ENCODE measurements around the gene CNN3. TPM values are rescaled to one million over a fixed set of nuclear protein-coding genes. Genes with fewer than 3 reads are reported as not detected.

CNN3 gene
- total RNA-seq, 2 experiments from 2014 or later, result not detected

GRCh38 chr1:94887603-94888171, 39.2 kb downstream of the CNN3 start:
- no peak for DNase-seq (ENCODE audit: low spot score)
- Histone ChIP-seq H4K20me1 (ENCODE audit: insufficient read depth, low read length) (no peaks in the 10 kb centered on the region), H3K4me2 (ENCODE audit: low read length) (no peak overlapping the region), H3K36me3 (ENCODE audit: insufficient read depth, low read length) (no peaks in the 10 kb centered on the region), H3K27ac (ENCODE audit: low read depth, low read length, poor library complexity, severe bottlenecking) (no peak overlapping the region), H3K79me2 (ENCODE audit: insufficient read depth, low read depth, low read length) (no peaks in the 10 kb centered on the region), H3K9me2 (ENCODE audit: insufficient read depth, low read length) (no peaks in the 10 kb centered on the region), H3K9me3 (ENCODE audit: low read length) (no peaks in the 10 kb centered on the region), H3K4me1 (ENCODE audit: insufficient read depth, low read length, poor library complexity, severe bottlenecking) (no peaks in the 10 kb centered on the region), H3K4me3 (ENCODE audit: low read depth, low read length, poor library complexity, severe bottlenecking) (no peak overlapping the region), H2AFZ (ENCODE audit: low read length) (no peak overlapping the region)
- CTCF ChIA-PET (ENCODE audit: unreplicated experiment), result no interaction called here
- TF ChIP-seq, protein P1, sequence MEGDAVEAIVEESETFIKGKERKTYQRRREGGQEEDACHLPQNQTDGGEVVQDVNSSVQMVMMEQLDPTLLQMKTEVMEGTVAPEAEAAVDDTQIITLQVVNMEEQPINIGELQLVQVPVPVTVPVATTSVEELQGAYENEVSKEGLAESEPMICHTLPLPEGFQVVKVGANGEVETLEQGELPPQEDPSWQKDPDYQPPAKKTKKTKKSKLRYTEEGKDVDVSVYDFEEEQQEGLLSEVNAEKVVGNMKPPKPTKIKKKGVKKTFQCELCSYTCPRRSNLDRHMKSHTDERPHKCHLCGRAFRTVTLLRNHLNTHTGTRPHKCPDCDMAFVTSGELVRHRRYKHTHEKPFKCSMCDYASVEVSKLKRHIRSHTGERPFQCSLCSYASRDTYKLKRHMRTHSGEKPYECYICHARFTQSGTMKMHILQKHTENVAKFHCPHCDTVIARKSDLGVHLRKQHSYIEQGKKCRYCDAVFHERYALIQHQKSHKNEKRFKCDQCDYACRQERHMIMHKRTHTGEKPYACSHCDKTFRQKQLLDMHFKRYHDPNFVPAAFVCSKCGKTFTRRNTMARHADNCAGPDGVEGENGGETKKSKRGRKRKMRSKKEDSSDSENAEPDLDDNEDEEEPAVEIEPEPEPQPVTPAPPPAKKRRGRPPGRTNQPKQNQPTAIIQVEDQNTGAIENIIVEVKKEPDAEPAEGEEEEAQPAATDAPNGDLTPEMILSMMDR (conservative IDR thresholded peaks at IDR 0.05; ENCODE audit: low read length), result no peak
- no peak for TF ChIP-seq EZH2phosphoT487 (IDR thresholded peaks at IDR 0.05; ENCODE audit: borderline replicate concordance, low read depth, low read length)
- POLR2A ChIA-PET, result no interaction called here
- no TSS peak for BruUV-seq (replicated peaks)
- intact Hi-C loops (cut with micrococcal nuclease; ENCODE audit: unreplicated experiment), result no loop called here

- no TSS peak for BruUV-seq (replicated peaks)
- Histone ChIP-seq H4K20me1 (ENCODE audit: insufficient read depth, low read length) (no peaks in the 10 kb centered on the region), H2AFZ (ENCODE audit: low read length) (no peak overlapping the region), H3K27ac (ENCODE audit: low read depth, low read length, poor library complexity, severe bottlenecking) (no peak overlapping the region), H3K9me3 (ENCODE audit: low read length) (no peaks in the 10 kb centered on the region), H3K36me3 (ENCODE audit: insufficient read depth, low read length) (no peaks in the 10 kb centered on the region), H3K4me2 (ENCODE audit: low read length) (no peak overlapping the region), H3K4me3 (ENCODE audit: low read depth, low read length, poor library complexity, severe bottlenecking) (no peak overlapping the region), H3K9me2 (ENCODE audit: insufficient read depth, low read length) (no peaks in the 10 kb centered on the region), H3K4me1 (ENCODE audit: insufficient read depth, low read length, poor library complexity, severe bottlenecking) (no peaks in the 10 kb centered on the region), H3K79me2 (ENCODE audit: insufficient read depth, low read depth, low read length) (no peaks in the 10 kb centered on the region)
- no peak for DNase-seq (ENCODE audit: low spot score)
- ChIA-PET CTCF (ENCODE audit: unreplicated experiment) (no interaction called here), POLR2A (interaction anchor here (0.9 kb wide), 1 partner anchor 9 kb away, joined by 4 read pairs; no protein-coding TSS in a partner anchor)
- intact Hi-C loops (cut with micrococcal nuclease; ENCODE audit: unreplicated experiment), result no loop called here
- TF ChIP-seq EZH2phosphoT487 (IDR thresholded peaks at IDR 0.05; ENCODE audit: borderline replicate concordance, low read depth, low read length), result no peak
Measured at GRCh38 chr1:94887106-94887505, 39.8 kb downstream of the CNN3 start.

DNA sequence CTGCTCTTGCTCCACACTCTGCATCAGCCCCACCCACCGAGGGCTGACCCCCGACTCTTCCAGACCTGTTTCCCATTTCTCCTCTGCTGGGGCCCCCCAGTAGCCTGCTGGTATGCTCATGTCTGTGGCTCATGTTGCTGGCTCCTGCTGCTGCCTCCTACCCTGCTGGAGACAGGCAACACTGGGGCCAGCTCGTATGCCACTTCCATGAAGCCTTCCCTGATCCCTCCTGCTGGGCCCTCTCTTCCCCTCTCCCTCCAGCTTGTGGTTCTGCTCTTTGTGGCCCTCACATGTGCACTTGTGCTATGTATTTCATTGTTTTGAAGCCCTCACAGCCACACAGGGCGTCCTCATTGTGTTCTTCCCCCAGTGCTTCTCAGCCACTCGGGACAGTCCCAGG, 40.5 kb downstream of the CNN3 start:
- intact Hi-C loops (cut with micrococcal nuclease; ENCODE audit: unreplicated experiment), result no loop called here
- ChIA-PET CTCF (ENCODE audit: unreplicated experiment) (no interaction called here), POLR2A (interaction anchor here (0.9 kb wide), 1 partner anchor 8 kb away, joined by 4 read pairs; no protein-coding TSS in a partner anchor)
- no peak for TF ChIP-seq EZH2phosphoT487 (IDR thresholded peaks at IDR 0.05; ENCODE audit: borderline replicate concordance, low read depth, low read length)
- TF ChIP-seq, protein P1 (conservative IDR thresholded peaks at IDR 0.05; ENCODE audit: low read length), result no peak
- H3K79me2 ChIP-seq (ENCODE audit: insufficient read depth, low read depth, low read length), result no peaks in the 10 kb centered on the region
- H3K4me3 ChIP-seq (ENCODE audit: low read depth, low read length, poor library complexity, severe bottlenecking), result no peak overlapping the region
- H3K27ac ChIP-seq (ENCODE audit: low read depth, low read length, poor library complexity, severe bottlenecking), result no peak overlapping the region
- H3K36me3 ChIP-seq (ENCODE audit: insufficient read depth, low read length), result no peaks in the 10 kb centered on the region
- no peaks in the 10 kb centered on the region for H3K9me3 ChIP-seq (ENCODE audit: low read length)
- no peak overlapping the region for H2AFZ ChIP-seq (ENCODE audit: low read length)
- no peak for DNase-seq (ENCODE audit: low spot score)
- H3K4me2 ChIP-seq (ENCODE audit: low read length), result no peak overlapping the region
- no TSS peak for BruUV-seq (replicated peaks)
- H4K20me1 ChIP-seq (ENCODE audit: insufficient read depth, low read length), result no peaks in the 10 kb centered on the region
- no peaks in the 10 kb centered on the region for H3K4me1 ChIP-seq (ENCODE audit: insufficient read depth, low read length, poor library complexity, severe bottlenecking)
- H3K9me2 ChIP-seq (ENCODE audit: insufficient read depth, low read length), result no peaks in the 10 kb centered on the region
